GM04503 (cell line): ENCODE data around the gene HTT.

Source experiments
- DNase-seq: peaks from one replicate; pipeline ENCODE4 v3.0.0-alpha.2; 2012; ENCODE audit warnings: low read depth

The HTT gene

DNA sequence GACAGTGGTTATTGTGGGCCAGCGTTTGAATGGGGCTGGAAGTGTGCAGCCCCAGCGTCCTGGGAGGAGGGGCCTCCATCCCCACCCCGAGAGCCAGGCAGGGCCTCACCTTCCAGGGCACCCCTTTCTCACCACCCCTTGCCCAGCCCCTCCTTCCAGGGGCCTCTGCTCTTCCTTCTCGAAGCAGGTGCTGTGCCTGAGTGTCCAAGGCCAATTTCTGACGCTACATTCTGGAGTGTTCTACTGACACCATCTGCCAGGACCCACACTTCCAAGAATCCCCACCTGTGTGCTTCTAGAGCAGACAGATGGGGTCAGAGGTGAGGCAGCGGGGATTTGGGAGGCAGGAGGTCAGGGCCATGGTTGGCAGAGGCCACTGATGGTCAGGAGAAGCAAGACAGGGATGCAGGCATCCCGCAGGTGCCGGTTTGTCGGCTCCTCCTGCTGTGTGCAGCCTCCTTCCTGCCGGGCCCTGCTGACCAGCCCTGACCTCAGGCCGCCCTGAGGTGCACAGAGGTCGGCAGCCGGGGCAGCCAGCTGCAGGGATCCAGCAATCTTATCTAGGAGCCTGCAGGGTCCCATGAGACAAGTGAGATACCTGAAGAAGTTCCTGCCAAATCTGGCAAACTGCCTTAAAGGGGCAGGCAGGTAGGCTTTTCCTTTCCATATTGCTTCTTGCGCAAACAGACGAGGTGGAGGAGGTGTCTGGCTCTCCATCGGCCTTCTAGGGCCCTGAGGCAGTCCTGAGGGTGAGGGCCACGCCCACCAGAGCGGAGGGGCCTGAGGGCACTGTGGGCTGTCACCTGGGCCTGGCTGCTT lies 193.3 kb downstream of the HTT start:
- DNase-seq: no peak

DNA sequence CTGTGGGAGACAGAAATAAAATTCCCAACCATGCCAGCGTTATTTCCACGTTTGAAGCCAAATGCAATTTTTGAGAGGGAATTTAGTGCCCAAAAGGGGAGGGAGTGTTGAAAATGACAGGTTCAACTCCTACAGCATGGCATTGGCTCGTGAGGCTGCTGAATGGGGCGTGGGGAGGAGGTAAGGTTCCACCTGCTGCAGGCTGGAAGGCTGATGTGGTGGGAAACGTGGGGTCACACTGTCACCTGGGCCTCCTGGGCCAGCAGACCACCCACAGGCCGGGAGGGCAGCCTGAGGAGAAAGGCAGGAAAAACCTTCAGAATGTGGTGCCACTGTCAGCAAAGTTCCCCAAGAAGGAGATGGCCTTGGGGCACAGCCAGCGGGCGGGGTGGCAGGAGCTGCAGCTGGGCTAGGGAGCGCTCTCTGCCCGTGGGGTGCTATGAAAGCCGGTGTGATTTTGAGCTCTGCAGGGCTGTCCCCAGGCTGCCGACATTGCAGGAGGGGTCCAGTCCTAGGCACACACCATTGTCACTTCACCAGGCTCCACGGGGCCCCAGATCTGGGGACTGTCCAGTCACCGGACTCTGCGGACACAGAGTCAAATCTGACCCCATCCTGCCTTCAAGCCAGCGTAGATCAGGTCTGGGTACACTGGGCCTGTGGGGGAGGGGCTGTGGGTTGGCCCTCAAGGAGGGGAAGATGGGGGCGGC lies 194.1 kb downstream of the HTT start:
- no peak for DNase-seq

DNA sequence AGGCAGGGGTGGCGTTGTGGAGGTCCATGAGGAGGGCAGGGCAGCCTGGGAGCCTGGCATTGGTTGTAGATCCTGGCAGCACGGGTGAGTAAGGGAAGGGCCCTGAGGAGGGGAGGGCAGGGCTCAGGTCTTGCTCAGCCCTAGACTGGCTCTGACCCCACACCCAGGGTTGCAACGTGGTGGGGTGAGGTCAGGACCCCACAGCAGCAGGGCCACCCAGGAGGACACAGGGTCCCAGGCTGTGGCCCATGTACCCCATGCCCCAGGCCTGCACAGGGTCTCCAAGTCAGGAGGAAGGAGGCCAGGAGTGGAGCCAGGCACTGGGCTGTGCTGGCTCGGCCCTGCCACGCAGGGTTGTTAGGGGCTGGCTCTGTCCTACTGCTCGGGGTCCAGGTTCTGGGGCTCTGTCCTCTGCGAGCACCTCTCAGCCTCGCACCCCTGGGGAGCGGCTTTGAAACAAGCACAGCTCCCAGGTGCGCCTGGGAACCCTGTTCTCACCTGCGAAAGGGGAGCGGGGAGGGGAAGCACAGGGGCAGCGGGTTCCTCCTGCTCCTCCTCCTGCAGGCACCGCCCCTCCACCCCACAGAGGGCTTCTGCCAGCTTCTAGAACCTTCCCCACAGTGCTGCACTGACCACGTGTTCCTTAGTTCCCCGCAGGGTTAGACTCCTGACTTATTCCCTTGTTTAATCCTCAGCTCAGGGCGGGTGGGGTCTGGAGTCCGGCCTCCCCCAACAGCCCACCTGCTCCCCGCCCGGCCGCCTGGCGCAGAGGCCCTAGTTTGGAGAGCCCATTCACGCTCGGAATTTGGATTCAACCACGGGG lies 194.8 kb downstream of the HTT start:
- DNase-seq: no peak

DNA sequence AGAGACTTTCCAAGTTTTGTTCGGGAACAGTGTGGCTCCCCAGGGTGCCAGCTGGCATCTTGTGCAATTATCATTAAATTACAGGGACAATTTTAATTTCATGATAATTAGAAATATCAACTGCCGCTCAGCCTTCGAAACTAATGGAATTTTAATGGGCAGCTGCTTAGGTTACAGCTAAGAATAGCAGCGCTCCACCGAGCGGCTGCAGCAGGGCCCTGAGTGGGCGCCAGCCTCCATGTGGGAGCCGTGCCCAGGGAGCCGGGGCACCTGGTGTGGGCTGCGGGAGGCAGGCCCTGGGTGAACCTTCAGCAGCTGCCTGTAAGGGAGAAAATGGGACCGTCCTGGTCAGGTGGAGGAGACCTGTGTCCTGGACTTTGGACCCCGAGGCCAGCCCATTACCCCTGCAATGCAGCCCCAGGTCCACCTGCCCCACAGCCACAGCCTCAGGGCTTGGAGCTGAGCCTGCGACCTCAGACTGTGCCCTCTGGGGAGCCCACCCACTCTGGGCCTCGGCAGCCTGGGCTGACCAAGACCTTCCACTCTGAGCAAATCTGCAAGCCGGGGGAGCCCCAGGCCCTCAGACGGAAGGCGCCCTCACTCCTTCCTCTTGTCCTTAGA lies 195.6 kb downstream of the HTT start:
- DNase-seq: no peak

DNA sequence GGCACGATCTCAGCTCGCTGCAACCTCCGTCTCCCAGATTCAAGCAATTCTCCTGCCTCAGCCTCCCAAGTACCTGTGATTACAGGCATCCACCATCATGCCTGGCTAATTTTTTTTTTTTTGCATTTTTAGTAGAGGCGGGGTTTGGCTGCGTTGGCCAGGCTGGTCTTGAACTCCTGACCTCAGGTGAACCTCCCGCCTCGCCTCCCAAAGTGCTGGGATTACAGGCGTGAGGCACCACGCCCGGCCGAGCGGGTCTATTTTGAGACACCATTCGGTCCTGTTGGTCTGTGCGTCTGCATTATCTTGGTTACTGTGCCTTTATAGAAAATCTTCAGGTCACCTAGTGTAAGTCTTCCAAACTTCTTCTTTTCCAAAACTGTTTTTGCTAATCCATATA lies 196.7 kb downstream of the HTT start:
- no peak for DNase-seq

DNA sequence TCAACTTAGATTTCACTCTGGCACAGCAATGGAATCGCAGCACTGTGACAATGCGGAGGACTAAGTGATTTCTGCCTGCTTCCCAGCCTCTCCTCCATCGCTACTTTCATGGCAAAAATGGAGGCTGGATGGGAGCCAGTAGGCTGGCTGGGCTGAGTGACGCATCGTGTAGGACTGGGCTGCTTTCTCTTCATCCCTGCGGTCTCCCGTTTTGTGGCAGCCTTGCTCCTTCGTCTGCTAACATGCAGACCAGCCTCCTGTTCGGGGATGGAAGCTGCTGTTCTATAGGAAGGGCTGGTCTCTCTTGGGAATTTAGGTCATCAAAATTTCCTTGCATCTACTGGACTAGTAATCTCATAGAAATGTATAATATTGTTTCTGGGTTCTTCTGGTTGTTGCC lies 202.5 kb downstream of the HTT start:
- no peak for DNase-seq

DNA sequence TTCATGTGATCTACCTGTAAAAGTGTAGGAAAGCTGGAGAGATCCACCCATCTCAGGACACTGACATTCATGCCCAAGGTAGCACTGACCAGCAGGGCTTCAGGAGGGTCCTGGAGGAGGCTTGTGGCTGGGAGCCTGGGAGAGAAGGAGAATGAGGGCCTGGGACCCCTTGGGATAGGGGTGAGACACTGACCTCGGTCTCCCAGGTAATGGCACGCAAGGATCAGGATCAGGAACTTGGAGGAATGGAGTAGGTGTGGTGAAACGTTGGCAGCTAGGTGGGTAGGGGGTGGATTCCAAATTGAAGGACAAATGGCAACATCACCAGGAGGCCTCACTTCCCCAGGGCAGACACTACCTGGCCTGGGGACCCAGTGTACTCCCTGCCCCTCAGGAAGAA lies 206.0 kb downstream of the HTT start:
- DNase-seq: no peak

DNA sequence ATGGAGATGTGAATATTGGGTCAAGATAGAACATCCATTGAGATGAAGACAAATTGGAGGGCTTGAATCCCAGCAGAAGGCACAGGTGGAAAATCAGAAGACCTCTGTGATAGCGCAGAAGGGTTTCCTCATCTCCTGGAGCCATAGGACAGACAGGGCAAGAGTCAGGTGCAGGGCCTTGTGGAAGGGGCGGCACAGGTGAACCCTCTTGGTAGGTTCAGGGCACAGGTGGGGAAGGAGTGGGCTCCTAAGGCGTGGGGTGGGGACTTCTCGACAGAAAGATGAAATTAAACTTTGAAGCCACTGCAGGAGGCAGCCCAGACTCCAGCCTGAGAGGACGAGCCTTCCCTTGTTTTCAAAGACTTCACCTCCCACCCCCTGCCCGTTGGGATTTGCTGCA lies 209.0 kb downstream of the HTT start:
- DNase-seq: no peak

DNA sequence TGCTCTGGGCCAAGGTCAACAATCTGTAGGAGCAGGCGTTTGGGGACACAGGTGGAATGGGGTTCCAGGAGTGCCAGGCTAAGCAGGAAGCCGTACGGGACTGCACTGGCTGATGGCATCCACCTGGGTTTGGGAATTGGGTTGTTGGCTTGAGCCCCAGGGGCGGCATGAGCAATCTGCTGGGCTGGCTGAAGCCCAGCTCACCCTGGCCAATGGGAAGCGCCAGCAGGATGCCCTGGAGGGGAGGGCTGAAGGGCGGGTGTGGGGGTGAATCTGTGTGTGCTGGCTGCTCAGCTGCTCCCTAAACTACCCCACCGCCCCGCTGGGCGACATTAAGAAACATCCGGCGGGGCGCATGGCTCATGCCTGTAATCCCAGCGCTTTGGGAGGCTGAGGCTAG lies 209.4 kb downstream of the HTT start:
- no peak for DNase-seq

DNA sequence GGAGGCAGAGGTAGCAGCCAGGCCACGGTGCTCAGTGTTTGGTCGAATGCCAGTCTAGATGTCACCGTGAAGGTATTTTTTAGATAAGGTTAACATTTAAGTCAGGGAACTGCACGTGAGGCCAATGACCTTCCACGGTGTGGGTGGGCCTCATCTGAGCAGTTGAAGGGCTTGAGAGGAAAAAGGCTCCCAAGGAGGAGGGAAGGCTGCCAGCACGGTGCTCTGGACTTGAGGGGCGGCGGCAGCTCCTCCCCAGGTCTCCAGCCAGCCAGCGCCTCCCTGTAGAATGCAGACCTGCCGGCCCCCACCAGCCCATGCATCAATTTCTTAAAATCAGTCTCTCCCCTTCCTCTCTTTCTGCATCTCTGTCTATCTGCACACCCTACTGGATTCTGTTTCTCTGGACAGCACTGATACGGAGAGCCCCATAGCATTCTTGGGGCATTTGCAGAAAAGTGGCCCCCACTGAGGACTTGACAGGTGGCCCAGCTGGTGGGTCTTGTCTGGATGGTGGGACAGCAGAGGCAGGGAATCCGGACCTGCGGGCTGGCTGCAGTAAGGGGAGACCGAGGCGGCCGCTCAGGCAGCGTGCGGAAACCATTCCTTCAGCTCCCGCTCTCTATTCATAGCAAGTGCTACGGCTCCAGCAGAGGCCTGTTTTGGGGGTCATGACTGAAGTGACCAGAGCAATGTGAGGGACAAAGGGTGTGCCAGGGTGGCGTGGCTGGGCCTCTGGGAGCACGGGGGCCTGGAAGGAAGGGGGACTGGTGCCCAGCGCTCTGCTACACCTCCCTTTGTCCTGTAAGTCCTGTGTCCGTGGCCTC lies 210.5 kb downstream of the HTT start:
- DNase-seq: no peak

DNA sequence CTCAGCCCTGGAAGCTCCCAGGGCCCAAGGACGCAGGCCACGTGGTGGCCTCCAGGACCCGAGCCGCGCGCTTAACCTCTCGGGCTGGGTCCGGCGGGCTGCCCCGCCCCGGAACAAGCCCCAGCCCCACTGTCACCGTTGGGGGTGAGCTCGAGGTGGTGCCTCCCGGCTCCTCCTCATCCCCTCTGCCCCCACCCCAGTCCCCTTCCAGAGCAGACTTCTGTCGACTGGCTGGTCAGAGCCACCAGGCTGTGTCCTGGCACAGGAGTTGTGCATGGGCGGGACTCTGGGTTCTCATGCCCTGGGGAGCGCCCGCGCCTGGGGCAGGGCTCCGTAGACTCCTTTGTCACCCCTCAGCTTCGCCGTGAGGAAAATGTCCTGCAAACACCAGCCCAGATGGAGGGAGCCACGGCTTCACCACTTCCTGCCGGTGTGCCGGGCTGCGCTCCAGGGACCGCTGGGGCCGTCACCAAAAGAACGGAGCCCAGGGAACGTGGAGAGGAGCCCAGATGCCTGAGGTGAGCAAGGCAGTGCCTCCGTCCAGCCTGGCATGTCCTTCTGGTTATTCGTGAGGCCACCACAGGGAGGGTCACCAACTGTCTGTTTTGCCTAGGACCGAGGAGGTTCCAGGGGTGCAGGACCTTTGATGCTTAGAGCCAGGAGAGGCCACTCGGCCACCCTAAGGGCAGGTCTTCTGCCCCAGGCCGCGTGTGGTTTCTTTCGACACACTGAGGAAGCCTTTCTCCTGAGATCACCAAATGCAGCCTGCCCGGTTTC lies 211.3 kb downstream of the HTT start:
- peak; percentile 57 for DNase-seq

DNA sequence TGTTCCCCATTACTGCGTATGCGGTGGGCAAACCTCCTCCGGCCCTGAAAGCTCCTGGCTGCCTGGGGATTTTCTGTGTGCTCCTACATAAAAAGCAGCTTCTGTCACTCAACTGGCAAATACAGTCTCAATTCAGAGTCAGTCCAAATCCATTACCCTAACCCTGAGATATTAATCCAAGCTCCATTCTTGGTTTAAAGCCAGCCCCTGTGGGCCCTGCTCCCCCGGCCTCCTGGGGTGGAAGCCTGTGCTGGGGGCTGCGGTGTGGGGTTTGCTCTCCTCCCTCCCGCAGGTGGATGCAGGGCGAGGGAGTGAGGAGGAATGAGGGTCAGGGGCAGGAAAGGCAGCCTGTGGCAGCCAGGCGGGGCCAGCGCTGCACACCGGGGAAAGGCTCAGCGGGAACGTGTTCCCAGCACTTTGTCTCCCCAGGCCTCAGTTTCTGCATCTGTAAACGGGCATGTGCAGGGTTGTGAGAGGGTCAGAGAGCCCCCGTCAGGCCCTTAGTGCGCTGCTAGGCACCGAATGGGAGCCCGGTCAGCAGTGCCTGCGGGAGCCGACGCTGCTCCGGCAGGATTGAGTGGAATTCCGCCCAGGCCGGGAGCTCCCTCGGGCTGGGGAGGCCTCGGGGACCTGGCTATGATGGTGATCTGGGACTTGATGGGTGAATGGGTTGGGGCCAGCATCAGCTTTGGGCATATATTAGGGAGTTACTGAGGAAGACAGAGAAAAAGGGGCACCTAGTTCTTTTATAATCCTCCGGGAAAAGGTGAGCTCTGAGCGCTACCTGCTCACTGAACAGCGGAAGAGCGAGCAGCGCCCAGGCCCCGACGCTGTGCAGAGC lies 212.1 kb downstream of the HTT start:
- DNase-seq: no peak

DNA sequence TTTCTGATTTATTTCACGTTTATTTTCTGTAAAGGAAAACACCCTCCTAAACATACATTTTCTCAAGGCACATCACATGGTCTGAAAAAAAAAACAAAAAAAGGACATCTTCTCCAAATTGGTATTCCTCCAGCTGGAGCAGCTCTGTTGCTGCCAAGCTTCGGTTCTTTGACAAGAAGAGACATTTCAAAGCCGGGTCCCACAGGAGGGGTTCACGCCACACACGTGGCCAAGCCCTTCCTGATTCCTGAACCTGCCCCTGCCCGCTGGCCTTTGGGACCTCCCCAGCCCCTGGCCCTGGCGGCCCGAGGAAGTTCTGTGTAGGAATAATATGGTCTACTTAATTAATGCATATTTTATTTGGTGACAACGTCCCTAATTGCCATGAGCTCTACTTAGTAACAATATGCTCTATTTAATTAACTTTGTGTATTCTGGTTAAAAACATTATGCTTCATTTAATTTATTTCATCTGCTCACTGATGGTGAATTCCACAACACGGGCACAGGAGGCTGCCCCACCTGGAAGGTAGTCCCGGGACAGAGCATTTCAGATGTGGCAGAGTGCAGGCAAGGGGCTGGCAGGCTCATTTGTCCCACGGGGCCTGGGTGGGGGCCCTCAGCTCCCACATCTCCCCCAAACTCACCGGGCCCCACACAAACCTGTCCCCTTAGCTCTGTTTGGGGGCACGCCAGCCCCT lies 212.9 kb downstream of the HTT start:
- no peak for DNase-seq

DNA sequence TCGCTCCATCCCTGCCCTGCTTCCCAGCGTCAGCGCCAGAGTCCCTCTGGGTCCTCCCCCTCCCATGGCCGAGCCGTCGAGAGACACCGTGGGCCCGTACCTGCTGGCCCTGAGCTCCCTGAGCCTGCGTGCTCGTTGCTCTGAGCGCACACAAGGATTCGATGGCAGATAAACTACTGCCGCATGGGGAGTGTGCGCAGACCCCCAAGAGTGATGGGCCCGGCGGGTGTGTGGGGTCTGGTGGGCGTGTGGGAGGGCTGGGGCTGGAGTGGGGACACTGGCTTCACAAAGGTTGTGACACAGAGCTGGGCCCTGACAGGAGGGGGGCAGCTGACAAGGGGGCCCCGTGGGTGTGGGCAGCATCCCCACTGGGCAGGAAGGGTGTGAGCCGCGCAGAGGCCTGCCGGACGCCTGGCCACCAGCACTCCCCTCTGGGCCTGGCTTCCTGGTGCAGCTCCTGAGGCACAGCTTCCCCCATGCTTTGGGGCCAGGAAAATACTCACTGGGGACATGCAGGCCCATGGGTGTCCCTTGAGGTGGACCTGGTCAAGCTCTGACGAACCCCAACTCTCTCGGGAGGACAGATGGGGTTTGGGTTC lies 213.6 kb downstream of the HTT start:
- no peak for DNase-seq

DNA sequence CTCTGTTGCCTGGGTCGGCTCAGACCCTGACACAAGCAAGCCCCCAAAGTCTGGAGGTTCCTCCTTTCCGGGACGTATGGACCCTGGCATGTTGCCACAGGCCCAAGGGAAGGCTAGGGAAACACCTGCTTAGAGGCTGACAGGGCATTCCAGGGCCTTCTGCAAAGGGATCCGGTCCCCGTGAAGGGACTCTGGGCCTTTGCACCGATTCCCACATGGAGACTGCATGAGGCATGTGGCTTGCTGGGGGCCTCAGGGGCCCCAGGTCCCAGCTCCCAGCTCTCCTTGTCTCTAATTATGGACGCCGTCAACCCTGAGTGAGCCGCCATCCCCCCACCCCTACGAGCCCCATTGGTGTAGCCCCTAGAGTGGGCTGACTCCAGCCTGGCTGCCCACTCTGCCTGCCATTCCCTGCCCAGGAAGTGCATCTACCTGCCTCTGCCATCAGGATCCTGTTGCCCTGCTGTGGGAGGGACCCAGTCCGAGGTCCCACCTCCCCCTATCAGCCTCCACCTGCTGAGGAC lies 214.2 kb downstream of the HTT start:
- DNase-seq: no peak

DNA sequence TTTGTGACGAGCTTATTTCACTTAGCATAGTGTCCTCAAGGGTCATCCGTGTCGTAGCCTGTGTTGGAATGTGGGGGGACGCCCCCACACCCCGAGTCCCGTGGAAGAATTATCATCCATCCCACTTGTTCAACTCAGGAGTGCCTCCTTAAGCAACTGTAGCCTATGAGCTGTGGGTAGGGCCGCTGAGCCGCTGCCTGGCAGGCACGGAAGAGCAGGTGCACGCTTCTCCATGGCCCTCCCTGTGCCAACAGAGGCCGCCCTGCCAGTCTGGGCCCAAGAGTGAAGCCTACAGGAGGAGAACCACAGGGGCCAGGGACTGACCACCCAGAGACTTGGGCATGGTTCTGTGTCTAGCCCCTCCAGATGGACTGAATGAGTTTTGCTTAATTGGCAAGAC lies 216.0 kb downstream of the HTT start:
- no peak for DNase-seq

DNA sequence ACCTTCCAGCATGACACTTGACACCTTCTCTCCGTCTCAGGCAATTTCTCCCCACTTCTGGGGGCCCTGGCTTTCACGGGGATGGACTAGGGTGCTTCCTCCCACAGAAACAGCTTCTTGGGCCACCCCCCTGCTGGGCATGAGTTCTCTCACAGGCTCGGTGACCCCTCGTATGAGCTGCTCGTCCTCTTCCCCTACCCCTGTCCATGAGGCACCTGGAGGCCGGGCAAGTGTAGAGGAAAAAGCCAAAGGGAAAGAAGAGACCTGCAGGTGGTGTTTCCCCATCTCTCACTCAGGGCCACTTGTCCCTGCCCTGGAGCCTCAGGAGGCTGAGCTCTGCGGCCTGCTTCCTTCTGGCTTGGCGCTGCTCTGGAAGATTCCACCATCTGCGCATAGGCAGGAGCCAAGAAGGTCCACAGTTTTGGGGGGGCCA lies 216.4 kb downstream of the HTT start:
- DNase-seq: no peak

DNA sequence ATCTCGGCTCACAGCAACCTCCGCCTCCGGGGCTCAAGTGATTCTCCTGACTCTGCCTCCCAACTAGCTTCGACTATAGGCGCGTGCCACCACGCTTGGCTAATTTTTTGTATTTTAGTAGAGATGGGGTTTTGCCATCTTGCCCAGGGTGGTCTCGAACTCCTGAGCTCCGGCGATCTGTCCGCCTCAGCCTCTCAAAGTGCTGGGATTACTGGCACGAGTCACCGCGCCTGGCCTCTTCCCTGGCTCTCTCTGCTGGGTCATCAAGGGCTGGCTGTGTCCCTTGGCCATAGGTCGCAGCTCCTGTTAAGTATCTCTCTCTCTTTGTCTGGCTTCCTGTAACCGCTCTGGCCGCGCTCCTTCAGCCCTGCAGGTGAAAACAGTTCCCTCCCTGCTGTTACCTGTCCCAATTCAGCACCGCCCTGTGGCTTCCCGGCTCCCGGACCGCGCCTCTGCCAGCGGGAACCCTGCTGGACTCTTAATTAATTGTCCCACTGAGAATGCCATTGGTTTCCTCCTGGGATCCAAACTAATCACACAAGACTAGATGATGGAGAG lies 217.0 kb downstream of the HTT start:
- DNase-seq: no peak
